ENCODE results near the gene TATDN2. TPM values are rescaled to one million over a fixed set of nuclear protein-coding genes. Genes with fewer than 3 reads are reported as not detected.
"Not testable (repeated sequence)": the region's sequence is repeated elsewhere in the genome, so short reads cannot be mapped to it uniquely, and the experiment has no call there.

The TATDN2 gene
- total RNA-seq, 1 experiment from 2014 or later, result 6.7 TPM

GRCh38 chr3:10289787-10290355 lies 41.6 kb downstream of the TATDN2 start:
- DNase-seq (ENCODE audit: low spot score), result no peak

GRCh38 chr3:10290481-10291176 lies 42.4 kb downstream of the TATDN2 start:
- no peak for DNase-seq (ENCODE audit: low spot score)

GRCh38 chr3:10291641-10292040 lies 43.4 kb downstream of the TATDN2 start:
- DNase-seq (ENCODE audit: low spot score), result no peak

- no peak for DNase-seq (ENCODE audit: low spot score)
These were observed 44.5 kb downstream of the TATDN2 start, which contains the start of gene GHRL for GRCh38 chr3:10292505-10293419. Gene GHRL (minus strand): TSS chr3:10292947. CDS start chr3:10290180, 2,767 bp downstream.

GRCh38 chr3:10294030-10294586 lies 45.8 kb downstream of the TATDN2 start:
- no peak for DNase-seq (ENCODE audit: low spot score)

- DNase-seq (ENCODE audit: low spot score), result not testable (repeated sequence)
These were observed 49.8 kb downstream of the TATDN2 start for GRCh38 chr3:10298064-10298463.

- no peak for DNase-seq (ENCODE audit: low spot score)
These were observed 50.9 kb downstream of the TATDN2 start for GRCh38 chr3:10299175-10299574.

GRCh38 chr3:10299679-10300078 lies 51.4 kb downstream of the TATDN2 start:
- no peak for DNase-seq (ENCODE audit: low spot score)

GRCh38 chr3:10300087-10300486 lies 51.8 kb downstream of the TATDN2 start:
- no peak for DNase-seq (ENCODE audit: low spot score)

- DNase-seq (ENCODE audit: low spot score), result no peak
These were observed 54.8 kb downstream of the TATDN2 start for GRCh38 chr3:10303105-10303504.

GRCh38 chr3:10303785-10304184 lies 55.5 kb downstream of the TATDN2 start:
- DNase-seq (ENCODE audit: low spot score), result no peak

- DNase-seq (ENCODE audit: low spot score), result no peak
These were observed 56.6 kb downstream of the TATDN2 start for GRCh38 chr3:10304905-10305304.

- DNase-seq (ENCODE audit: low spot score), result no peak
These were observed 57.2 kb downstream of the TATDN2 start for GRCh38 chr3:10305331-10305902.

- no peak for DNase-seq (ENCODE audit: low spot score)
These were observed 57.9 kb downstream of the TATDN2 start for GRCh38 chr3:10306156-10306555.

- DNase-seq (ENCODE audit: low spot score), result no peak
These were observed 60.4 kb downstream of the TATDN2 start for GRCh38 chr3:10308678-10309077.

- DNase-seq (ENCODE audit: low spot score), result no peak
These were observed 61.5 kb downstream of the TATDN2 start for GRCh38 chr3:10309736-10310135.

GRCh38 chr3:10310578-10310977 lies 62.3 kb downstream of the TATDN2 start:
- DNase-seq (ENCODE audit: low spot score), result no peak

- no peak for DNase-seq (ENCODE audit: low spot score)
These were observed 63.5 kb downstream of the TATDN2 start for GRCh38 chr3:10311710-10312109.

- DNase-seq (ENCODE audit: low spot score), result no peak
These were observed 64.1 kb downstream of the TATDN2 start for GRCh38 chr3:10312391-10312790.

- no peak for DNase-seq (ENCODE audit: low spot score)
These were observed 64.6 kb downstream of the TATDN2 start for GRCh38 chr3:10312861-10313260.

- DNase-seq (ENCODE audit: low spot score), result no peak
These were observed 66.8 kb downstream of the TATDN2 start for GRCh38 chr3:10315101-10315500.

All from HT-29 (cell line).